ENCODE data around the gene PTPRH.

Gene PTPRH

DNA sequence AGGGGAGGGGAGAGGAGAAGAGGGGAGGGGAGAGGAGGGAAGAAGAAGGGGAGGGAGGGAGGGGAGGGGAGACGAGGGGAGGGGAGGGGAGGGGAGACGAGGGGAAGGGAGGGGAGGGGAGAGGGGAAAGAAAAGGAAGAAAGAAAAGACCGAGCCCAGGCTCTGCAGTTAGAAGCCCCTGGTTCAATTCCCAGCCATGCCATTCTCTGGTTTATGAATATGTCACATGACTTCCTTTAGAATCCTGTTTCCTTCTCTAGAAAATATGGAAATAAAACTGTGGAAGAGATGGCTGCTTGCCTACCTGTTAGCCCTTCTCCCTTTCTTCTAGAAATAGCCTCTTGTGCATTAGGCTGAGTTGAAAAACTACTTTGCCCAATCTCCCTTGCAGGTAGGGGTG lies 74.6 kb downstream of the PTPRH start:
- no peak for DNase-seq (ENCODE audit: extremely low read depth in 1 of 2, low read depth in 1 of 2)

DNA sequence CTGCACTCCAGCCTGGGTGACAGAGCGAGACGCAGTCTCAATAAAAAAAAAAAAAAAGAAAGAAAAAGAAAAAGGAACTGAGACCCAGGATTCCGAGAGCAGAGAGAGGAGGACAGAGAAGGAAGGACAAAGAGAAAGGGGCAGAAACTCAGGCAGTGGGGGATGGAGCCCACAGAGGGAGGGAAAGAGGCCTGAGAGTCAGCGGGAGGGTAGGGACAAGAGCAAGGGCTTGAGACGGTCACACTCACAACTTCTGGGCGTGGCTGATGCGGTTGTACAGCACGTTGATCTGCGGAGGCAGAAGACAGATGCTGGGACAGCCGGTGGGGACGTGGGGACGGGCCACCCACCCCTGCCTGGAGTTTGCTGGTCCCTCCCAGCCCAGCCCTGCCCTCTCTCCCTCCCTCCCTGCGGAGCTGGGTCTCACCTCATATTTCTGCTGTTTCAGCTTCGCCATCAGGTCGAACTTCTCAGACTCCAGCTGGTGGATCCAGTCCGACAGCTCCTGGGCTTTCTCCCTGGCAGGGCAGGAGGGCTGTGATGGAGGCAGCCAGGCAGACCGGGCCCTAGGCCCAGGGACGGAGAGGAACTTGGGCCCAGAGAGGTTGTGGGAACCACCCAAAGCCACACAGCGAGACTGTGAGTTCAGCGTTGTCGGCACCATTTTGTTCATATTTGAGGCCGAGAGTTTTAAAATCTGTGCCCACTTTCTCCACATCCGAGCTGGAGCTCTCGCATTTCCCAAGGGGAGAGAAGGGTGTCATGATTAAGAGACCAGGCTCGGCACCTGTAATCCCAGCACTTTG lies 75.5 kb downstream of the PTPRH start:
- DNase-seq (ENCODE audit: extremely low read depth in 1 of 2, low read depth in 1 of 2): no peak

DNA sequence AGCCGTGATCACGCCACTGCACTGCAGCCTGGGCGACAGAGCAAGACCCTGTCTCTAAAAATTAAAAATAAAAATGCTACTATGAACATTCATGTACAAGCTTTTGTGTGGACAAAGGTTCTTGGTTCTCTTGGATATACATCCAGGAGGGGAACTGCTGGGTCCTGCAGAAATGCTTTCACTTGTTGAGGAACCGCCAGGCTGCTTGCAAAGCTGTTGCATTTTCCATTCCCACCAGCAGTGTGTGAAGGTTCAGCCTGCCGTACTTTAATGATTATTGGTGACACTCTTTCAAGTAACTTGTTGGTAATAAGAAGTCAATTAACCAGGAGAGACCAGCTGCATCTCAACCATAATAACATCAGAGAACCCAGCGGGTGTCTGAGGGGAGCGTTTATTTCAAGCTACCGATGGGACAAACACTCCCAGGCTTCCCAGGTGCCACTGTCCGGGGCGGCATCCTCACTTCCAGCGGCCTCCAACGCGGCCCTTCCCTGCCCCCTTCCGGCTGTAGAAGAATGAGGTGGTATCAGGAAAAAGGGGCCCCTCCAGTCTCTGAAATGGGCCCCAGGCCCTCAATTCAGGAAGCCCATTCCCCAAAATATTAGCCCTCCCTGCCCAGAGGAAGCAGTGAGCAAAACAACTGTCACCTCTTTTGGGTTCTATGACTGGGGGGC lies 76.7 kb downstream of the PTPRH start:
- no peak for DNase-seq (ENCODE audit: extremely low read depth in 1 of 2, low read depth in 1 of 2)

DNA sequence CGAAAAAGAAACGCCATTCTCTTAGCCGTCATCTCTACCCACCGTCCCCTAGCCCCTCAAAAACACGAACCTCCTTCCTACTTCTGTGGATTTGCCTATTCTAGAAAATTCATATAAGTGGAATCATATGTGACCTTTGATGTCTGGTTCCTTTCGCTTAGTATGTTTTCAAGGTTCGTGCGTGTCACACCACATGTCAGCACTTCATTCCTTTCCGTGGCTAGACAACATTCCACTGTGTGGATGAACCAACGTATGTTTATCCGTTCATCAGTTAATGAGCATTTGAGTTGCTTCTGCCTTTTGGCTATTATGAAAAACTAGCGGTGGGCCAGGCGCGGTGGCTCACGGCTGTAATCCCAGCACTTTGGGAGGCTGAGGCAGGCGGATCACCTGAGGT lies 77.9 kb downstream of the PTPRH start:
- no peak for DNase-seq (ENCODE audit: extremely low read depth in 1 of 2, low read depth in 1 of 2)

Data from activated CD8-positive, alpha-beta memory T cell treated with anti-CD3 and anti-CD28 coated beads for 1 hour (primary cell).